B cell (primary cell): ENCODE measurements around the gene HLA-C.

ENCODE experiments used
- CTCF ChIP-seq: fragments of 200-600 bp; IDR thresholded peaks from one replicate; pipeline ENCODE4 v1.8.0; 2022; ENCODE audit warnings: antibody characterized with exemption, mild to moderate bottlenecking
- EZH2 ChIP-seq: IDR thresholded peaks from 2 replicates; pipeline ENCODE4 v1.6.1; 2012; ENCODE audit warnings: borderline replicate concordance, low read depth, mild to moderate bottlenecking, moderate library complexity, low read length; ENCODE audit not compliant: insufficient read depth, poor library complexity, severe bottlenecking

DNA sequence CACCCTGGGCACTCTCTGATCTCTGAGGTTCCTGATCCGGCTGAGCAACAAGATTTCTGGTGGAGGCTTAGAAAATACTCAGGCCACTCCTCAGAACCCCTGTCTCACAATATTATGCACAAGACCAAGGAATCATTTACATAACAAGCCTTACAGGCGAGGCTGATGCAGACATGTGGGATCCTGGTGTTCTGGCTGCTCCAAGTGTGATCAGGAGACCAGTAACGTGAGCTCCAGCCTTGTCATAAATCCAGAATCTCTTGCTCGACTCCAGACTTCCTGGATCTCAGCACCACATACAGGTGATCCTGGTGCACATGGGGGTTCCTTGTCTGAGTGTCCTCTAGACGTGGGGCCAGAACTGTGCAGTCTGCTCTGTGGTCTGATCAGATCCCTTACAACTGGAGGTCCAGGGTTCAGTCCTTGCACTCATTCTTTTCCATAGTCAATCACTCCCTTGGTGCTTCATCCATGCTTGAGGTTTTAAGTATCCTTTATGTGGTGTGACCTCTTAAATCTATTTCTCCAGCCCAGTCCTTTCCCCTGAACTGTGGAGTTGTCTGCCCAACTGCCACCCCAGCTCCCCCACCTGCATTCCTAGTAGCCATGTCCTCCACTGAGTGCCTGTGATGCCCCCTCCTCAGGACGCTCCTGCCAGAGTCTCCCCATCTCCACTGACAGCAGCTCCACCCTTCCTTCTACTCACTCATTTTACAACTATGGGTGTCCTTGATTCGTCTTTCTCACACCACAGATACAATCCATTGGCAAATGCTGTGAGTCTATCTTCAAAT lies 5.1 kb downstream of the HLA-C start:
- no peak for TF ChIP-seq CTCF
- TF ChIP-seq EZH2, result no peak
